ENCODE measurements around the gene OR10AD1. TPM values are rescaled to one million over a fixed set of nuclear protein-coding genes. Genes with fewer than 3 reads are reported as not detected.
"Not testable (repeated sequence)": the region's sequence is repeated elsewhere in the genome, so short reads cannot be mapped to it uniquely, and the experiment has no call there.

The OR10AD1 gene
- polyA plus RNA-seq (2013, experiment 1 of 2), result not detected
- polyA plus RNA-seq (2013, experiment 2 of 2), result not detected

- no peak within 1 kb of the TSS for H3K9ac ChIP-seq (ENCODE audit: low read depth, low read length)
- no peak within 1 kb of the TSS for H3K4me3 ChIP-seq (ENCODE audit: low read length)
- H3K9me3 ChIP-seq (ENCODE audit: insufficient read depth, low read depth, low read length), result peaks cover 16% of the 10 kb centered on the region
- no peaks in the 10 kb centered on the region for H3K36me3 ChIP-seq (ENCODE audit: insufficient read depth, low read length)
- no peaks in the 10 kb centered on the region for H3K4me1 ChIP-seq (ENCODE audit: insufficient read depth, low read length)
- 87% methylated on average over 4 of the region's 4 CpGs for WGBS
- H3K27ac ChIP-seq (ENCODE audit: low read depth, low read length), result no peak within 1 kb of the TSS
- H3K27me3 ChIP-seq (ENCODE audit: insufficient read depth, low read length), result peaks cover 61% of the 10 kb centered on the region
These were observed at the start of gene OR10AD1 for GRCh38 chr12:48203192-48203591. Gene OR10AD1, minus strand, starts transcription at chr12:48203292. Its CDS starts 0 bp downstream, at chr12:48203292.

- WGBS, result 94% methylated on average over 5 of the region's 5 CpGs
- Histone ChIP-seq H3K36me3 (ENCODE audit: insufficient read depth, low read length) (no peaks in the 10 kb centered on the region), H3K27ac (ENCODE audit: low read depth, low read length) (no peak overlapping the region), H3K9ac (ENCODE audit: low read depth, low read length) (no peak overlapping the region), H3K9me3 (ENCODE audit: insufficient read depth, low read depth, low read length) (no peaks in the 10 kb centered on the region), H3K27me3 (ENCODE audit: insufficient read depth, low read length) (0 out of 2 replicates have a peak, but pooled peaks cover 3% of the 10 kb centered on the region), H3K4me3 (ENCODE audit: low read length) (no peak overlapping the region), H3K4me1 (ENCODE audit: insufficient read depth, low read length) (no peaks in the 10 kb centered on the region)
These were observed 44.3 kb upstream of the OR10AD1 start for GRCh38 chr12:48247181-48247966.

- H3K36me3 ChIP-seq (ENCODE audit: insufficient read depth, low read length), result no peaks in the 10 kb centered on the region
- H3K4me3 ChIP-seq (ENCODE audit: low read length), result no peak overlapping the region
- no peaks in the 10 kb centered on the region for H3K4me1 ChIP-seq (ENCODE audit: insufficient read depth, low read length)
- no peak overlapping the region for H3K9ac ChIP-seq (ENCODE audit: low read depth, low read length)
- 72% methylated on average over 3 of the region's 3 CpGs for WGBS
- no peaks in the 10 kb centered on the region for H3K27me3 ChIP-seq (ENCODE audit: insufficient read depth, low read length)
- 0 out of 2 replicates have a peak, but pooled peaks cover 3% of the 10 kb centered on the region for H3K9me3 ChIP-seq (ENCODE audit: insufficient read depth, low read depth, low read length)
- no peak overlapping the region for H3K27ac ChIP-seq (ENCODE audit: low read depth, low read length)
These were observed 34.1 kb upstream of the OR10AD1 start for GRCh38 chr12:48237162-48237561.

- Histone ChIP-seq H3K4me3 (ENCODE audit: low read length) (no peak overlapping the region), H3K27ac (ENCODE audit: low read depth, low read length) (no peak overlapping the region), H3K4me1 (ENCODE audit: insufficient read depth, low read length) (no peaks in the 10 kb centered on the region), H3K9me3 (ENCODE audit: insufficient read depth, low read depth, low read length) (no peaks in the 10 kb centered on the region), H3K36me3 (ENCODE audit: insufficient read depth, low read length) (no peaks in the 10 kb centered on the region), H3K27me3 (ENCODE audit: insufficient read depth, low read length) (no peaks in the 10 kb centered on the region), H3K9ac (ENCODE audit: low read depth, low read length) (no peak overlapping the region)
- WGBS, result 91% methylated on average over 3 of the region's 4 CpGs
These were observed 32.8 kb upstream of the OR10AD1 start for GRCh38 chr12:48235796-48236333.

- not testable (repeated sequence) for H3K36me3 ChIP-seq (ENCODE audit: insufficient read depth, low read length); H3K27me3 ChIP-seq (ENCODE audit: insufficient read depth, low read length); H3K9me3 ChIP-seq (ENCODE audit: insufficient read depth, low read depth, low read length); H3K27ac ChIP-seq (ENCODE audit: low read depth, low read length); H3K9ac ChIP-seq (ENCODE audit: low read depth, low read length); H3K4me3 ChIP-seq (ENCODE audit: low read length); H3K4me1 ChIP-seq (ENCODE audit: insufficient read depth, low read length)
- 96% methylated on average over 2 of the region's 2 CpGs for WGBS
These were observed 28.3 kb upstream of the OR10AD1 start for GRCh38 chr12:48231169-48231958.

- H3K9ac ChIP-seq (ENCODE audit: low read depth, low read length); H3K27me3 ChIP-seq (ENCODE audit: insufficient read depth, low read length); H3K4me3 ChIP-seq (ENCODE audit: low read length); H3K27ac ChIP-seq (ENCODE audit: low read depth, low read length); H3K4me1 ChIP-seq (ENCODE audit: insufficient read depth, low read length); H3K9me3 ChIP-seq (ENCODE audit: insufficient read depth, low read depth, low read length); H3K36me3 ChIP-seq (ENCODE audit: insufficient read depth, low read length): not testable (repeated sequence)
- 78% methylated on average over 1 of the region's 3 CpGs for WGBS
These were observed 21.4 kb upstream of the OR10AD1 start for GRCh38 chr12:48224533-48224932.

GRCh38 chr12:48221645-48222044 is 18.6 kb upstream of the OR10AD1 start:
- Histone ChIP-seq H3K36me3 (ENCODE audit: insufficient read depth, low read length) (no peaks in the 10 kb centered on the region), H3K9ac (ENCODE audit: low read depth, low read length) (no peak overlapping the region), H3K4me1 (ENCODE audit: insufficient read depth, low read length) (no peaks in the 10 kb centered on the region), H3K27me3 (ENCODE audit: insufficient read depth, low read length) (no peaks in the 10 kb centered on the region), H3K4me3 (ENCODE audit: low read length) (no peak overlapping the region), H3K9me3 (ENCODE audit: insufficient read depth, low read depth, low read length) (no peaks in the 10 kb centered on the region), H3K27ac (ENCODE audit: low read depth, low read length) (no peak overlapping the region)
- WGBS, result 58% methylated on average over 2 of the region's 2 CpGs

GRCh38 chr12:48220701-48221100 is 17.6 kb upstream of the OR10AD1 start:
- H3K36me3 ChIP-seq (ENCODE audit: insufficient read depth, low read length), result no peaks in the 10 kb centered on the region
- no peak overlapping the region for H3K27ac ChIP-seq (ENCODE audit: low read depth, low read length)
- no CpG with 5 or more reads among the region's 1 CpG for WGBS
- peaks cover 3% of the 10 kb centered on the region; the same call in 1 of the 2 replicates for H3K27me3 ChIP-seq (ENCODE audit: insufficient read depth, low read length)
- no peak overlapping the region for H3K4me3 ChIP-seq (ENCODE audit: low read length)
- no peaks in the 10 kb centered on the region for H3K9me3 ChIP-seq (ENCODE audit: insufficient read depth, low read depth, low read length)
- H3K9ac ChIP-seq (ENCODE audit: low read depth, low read length), result no peak overlapping the region
- H3K4me1 ChIP-seq (ENCODE audit: insufficient read depth, low read length), result no peaks in the 10 kb centered on the region

GRCh38 chr12:48219631-48220030 is 16.5 kb upstream of the OR10AD1 start:
- no peak overlapping the region for H3K27ac ChIP-seq (ENCODE audit: low read depth, low read length)
- H3K27me3 ChIP-seq (ENCODE audit: insufficient read depth, low read length), result peaks cover 4% of the 10 kb centered on the region; the same call in 1 of the 2 replicates
- WGBS, result 75% methylated on average over 1 of the region's 1 CpG
- no peaks in the 10 kb centered on the region for H3K4me1 ChIP-seq (ENCODE audit: insufficient read depth, low read length)
- no peak overlapping the region for H3K9ac ChIP-seq (ENCODE audit: low read depth, low read length)
- no peaks in the 10 kb centered on the region for H3K36me3 ChIP-seq (ENCODE audit: insufficient read depth, low read length)
- H3K9me3 ChIP-seq (ENCODE audit: insufficient read depth, low read depth, low read length), result no peaks in the 10 kb centered on the region
- no peak overlapping the region for H3K4me3 ChIP-seq (ENCODE audit: low read length)

GRCh38 chr12:48216785-48217184 is 13.7 kb upstream of the OR10AD1 start:
- H3K4me3 ChIP-seq (ENCODE audit: low read length), result no peak overlapping the region
- no peaks in the 10 kb centered on the region for H3K4me1 ChIP-seq (ENCODE audit: insufficient read depth, low read length)
- H3K27ac ChIP-seq (ENCODE audit: low read depth, low read length), result no peak overlapping the region
- no peaks in the 10 kb centered on the region for H3K9me3 ChIP-seq (ENCODE audit: insufficient read depth, low read depth, low read length)
- H3K9ac ChIP-seq (ENCODE audit: low read depth, low read length), result no peak overlapping the region
- H3K27me3 ChIP-seq (ENCODE audit: insufficient read depth, low read length), result peaks cover 19% of the 10 kb centered on the region
- no peaks in the 10 kb centered on the region for H3K36me3 ChIP-seq (ENCODE audit: insufficient read depth, low read length)

- WGBS, result 82% methylated on average over 1 of the region's 2 CpGs
- Histone ChIP-seq H3K9me3 (ENCODE audit: insufficient read depth, low read depth, low read length) (peaks cover 16% of the 10 kb centered on the region), H3K27me3 (ENCODE audit: insufficient read depth, low read length) (peaks cover 22% of the 10 kb centered on the region)
- H3K27ac ChIP-seq (ENCODE audit: low read depth, low read length); H3K4me1 ChIP-seq (ENCODE audit: insufficient read depth, low read length); H3K4me3 ChIP-seq (ENCODE audit: low read length); H3K9ac ChIP-seq (ENCODE audit: low read depth, low read length); H3K36me3 ChIP-seq (ENCODE audit: insufficient read depth, low read length): not testable (repeated sequence)
These were observed 6.4 kb upstream of the OR10AD1 start for GRCh38 chr12:48209495-48209894.

Measured in HUES64 (cell line).